ENCODE results near the gene SLC35A1. TPM values are rescaled to one million over a fixed set of nuclear protein-coding genes. Genes with fewer than 3 reads are reported as not detected.
A peak's percentile ranks its signal among the peaks of the same experiment; 100 is the strongest.

SLC35A1 gene
- total and polyA plus RNA-seq, 2 donors (not counting 1 experiment from before 2014, with no cell fraction given) = 9.1 to 15.6 TPM

DNA sequence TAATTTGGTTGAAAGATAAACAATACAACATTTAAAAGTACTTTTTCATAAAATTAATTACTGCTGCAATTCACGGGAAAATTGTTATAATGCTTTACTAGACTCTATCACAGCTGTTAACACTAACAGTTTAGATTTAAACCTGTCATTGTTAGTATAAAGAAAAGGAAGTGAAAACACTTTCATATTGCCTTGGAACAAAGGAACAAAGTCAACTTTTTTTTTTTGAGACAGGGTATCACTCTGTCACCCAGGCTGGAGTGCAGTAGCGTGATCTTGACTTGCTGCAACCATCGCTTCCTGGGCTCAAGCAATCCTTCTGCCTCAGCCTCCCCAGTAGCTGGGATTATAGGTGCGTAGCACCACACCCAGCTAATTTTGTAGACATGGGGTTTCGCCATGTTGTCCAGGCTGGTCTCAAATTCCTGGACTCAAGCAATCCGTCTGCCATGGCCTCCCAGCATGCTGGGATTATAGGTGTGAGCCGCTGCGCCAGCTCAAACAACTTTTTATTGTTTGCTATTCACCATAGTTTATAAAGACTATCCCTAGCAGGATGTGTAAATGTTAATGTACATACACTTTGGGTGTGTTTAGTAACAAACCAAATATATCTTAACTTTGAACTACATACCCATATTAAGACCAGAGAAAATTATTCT lies 22.1 kb downstream of the SLC35A1 start:
- H3K27me3 Mint-ChIP-seq = no peaks in the 10 kb centered on the region
- Histone ChIP-seq H3K9ac (ENCODE audit: low read length) (no peak overlapping the region), H3K4me2 (replicated peaks; ENCODE audit: low read depth, low read length, poor library complexity, severe bottlenecking) (peak overlapping the region; percentile 15), H4K20me1 (ENCODE audit: control insufficient read depth, insufficient read depth, low read length, poor library complexity, severe bottlenecking) (no peaks in the 10 kb centered on the region), H3K4me1 (ENCODE audit: control insufficient read depth in 2 of 2, insufficient read depth in 2 of 2, low read length in 2 of 2) (peaks cover 5 to 6% of the 10 kb centered on the region in 2 donors), H3K9me3 (ENCODE audit: control extremely low read depth in 1 of 3, control insufficient read depth in 2 of 3, insufficient read depth in 1 of 3, low read length in 2 of 3) (no peaks in the 10 kb centered on the region), H3K27ac (ENCODE audit: low read length in 2 of 2) (no peak overlapping the region), H2AFZ (ENCODE audit: insufficient read depth, low read depth, low read length, poor library complexity, severe bottlenecking) (no peak overlapping the region), H3K4me3 (ENCODE audit: control extremely low read depth in 1 of 5, extremely low read depth in 1 of 5, insufficient read depth in 1 of 5, low read depth in 2 of 5, low read length in 4 of 5) (no peak overlapping the region), H3K36me3 (replicated peaks in 1 of 2; ENCODE audit: control extremely low read depth in 1 of 2, control insufficient read depth in 1 of 2, extremely low read depth in 1 of 2, insufficient read depth in 2 of 2, low read length in 1 of 2) (peaks cover 0 to 2% of the 10 kb centered on the region in 2 experiments), H3K27me3 (replicated peaks in 1 of 4; ENCODE audit: control extremely low read depth in 1 of 4, control insufficient read depth in 3 of 4, insufficient read depth in 4 of 4, low read length in 3 of 4) (no peaks in the 10 kb centered on the region), H3K79me2 (ENCODE audit: control insufficient read depth, insufficient read depth, low read length) (no peaks in the 10 kb centered on the region)
- DNase-seq (peak; percentile 36), ATAC-seq (ENCODE audit: low read depth) (peak; percentile 90)
- TF ChIP-seq, protein P1, sequence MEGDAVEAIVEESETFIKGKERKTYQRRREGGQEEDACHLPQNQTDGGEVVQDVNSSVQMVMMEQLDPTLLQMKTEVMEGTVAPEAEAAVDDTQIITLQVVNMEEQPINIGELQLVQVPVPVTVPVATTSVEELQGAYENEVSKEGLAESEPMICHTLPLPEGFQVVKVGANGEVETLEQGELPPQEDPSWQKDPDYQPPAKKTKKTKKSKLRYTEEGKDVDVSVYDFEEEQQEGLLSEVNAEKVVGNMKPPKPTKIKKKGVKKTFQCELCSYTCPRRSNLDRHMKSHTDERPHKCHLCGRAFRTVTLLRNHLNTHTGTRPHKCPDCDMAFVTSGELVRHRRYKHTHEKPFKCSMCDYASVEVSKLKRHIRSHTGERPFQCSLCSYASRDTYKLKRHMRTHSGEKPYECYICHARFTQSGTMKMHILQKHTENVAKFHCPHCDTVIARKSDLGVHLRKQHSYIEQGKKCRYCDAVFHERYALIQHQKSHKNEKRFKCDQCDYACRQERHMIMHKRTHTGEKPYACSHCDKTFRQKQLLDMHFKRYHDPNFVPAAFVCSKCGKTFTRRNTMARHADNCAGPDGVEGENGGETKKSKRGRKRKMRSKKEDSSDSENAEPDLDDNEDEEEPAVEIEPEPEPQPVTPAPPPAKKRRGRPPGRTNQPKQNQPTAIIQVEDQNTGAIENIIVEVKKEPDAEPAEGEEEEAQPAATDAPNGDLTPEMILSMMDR (IDR thresholded peaks at IDR 0.05) = no peak
- no peak for TF ChIP-seq EZH2 (IDR thresholded peaks at IDR 0.05; ENCODE audit: borderline replicate concordance, insufficient read depth, low read depth, low read length, poor library complexity, severe bottlenecking)
- WGBS (ENCODE audit: insufficient coverage) = 47% methylated on average over 2 of the region's 8 CpGs
- H3K9me3 Mint-ChIP-seq (ENCODE audit: insufficient read depth) = no peaks in the 10 kb centered on the region
- H3K27ac Mint-ChIP-seq = peak overlapping the region; percentile 1
- intact Hi-C loops (cut with micrococcal nuclease) = no loop called here
- H3K4me1 Mint-ChIP-seq = peaks cover 15% of the 10 kb centered on the region
- ChIA-PET CTCF (interaction anchor here (0.6 to 1.2 kb wide), 3 partner anchors 25 to 886 kb away, joined by 3 to 4 read pairs (median 3); no protein-coding TSS in a partner anchor), POLR2A (interaction anchor here (0.5 to 0.7 kb wide), 4 partner anchors 9 to 1819 kb away, joined by 3 read pairs; no protein-coding TSS in a partner anchor)
- H3K4me3 Mint-ChIP-seq = peak overlapping the region; percentile 48

DNA sequence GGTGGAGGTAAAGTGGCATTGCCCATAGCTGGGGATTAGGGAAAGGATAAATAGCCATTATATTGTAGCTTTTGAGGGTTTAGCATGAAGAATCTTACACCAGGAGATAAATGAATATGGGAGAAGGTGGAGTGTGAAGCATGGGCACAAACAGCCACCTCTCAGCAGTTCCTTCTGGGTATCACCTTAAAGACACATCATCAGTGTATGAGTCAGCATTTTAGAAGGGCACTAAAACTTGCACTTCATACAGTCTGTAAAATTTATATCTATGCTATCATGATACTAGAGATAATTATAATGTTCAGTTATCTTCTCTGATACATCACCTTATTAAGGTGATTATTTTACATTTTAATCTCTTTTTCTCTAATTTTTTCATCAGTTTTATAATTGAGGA lies 25.3 kb downstream of the SLC35A1 start:
- H3K27ac Mint-ChIP-seq = no peak overlapping the region
- Histone ChIP-seq H4K20me1 (ENCODE audit: control insufficient read depth, insufficient read depth, low read length, poor library complexity, severe bottlenecking) (no peaks in the 10 kb centered on the region), H3K4me2 (replicated peaks; ENCODE audit: low read depth, low read length, poor library complexity, severe bottlenecking) (no peak overlapping the region), H3K9ac (ENCODE audit: low read length) (no peak overlapping the region), H3K27ac (ENCODE audit: low read length in 2 of 2) (no peak overlapping the region), H3K9me3 (ENCODE audit: control extremely low read depth in 1 of 3, control insufficient read depth in 2 of 3, insufficient read depth in 1 of 3, low read length in 2 of 3) (no peaks in the 10 kb centered on the region), H3K79me2 (ENCODE audit: control insufficient read depth, insufficient read depth, low read length) (no peaks in the 10 kb centered on the region), H3K27me3 (replicated peaks in 1 of 4; ENCODE audit: control extremely low read depth in 1 of 4, control insufficient read depth in 3 of 4, insufficient read depth in 4 of 4, low read length in 3 of 4) (no peaks in the 10 kb centered on the region), H3K4me3 (ENCODE audit: control extremely low read depth in 1 of 5, extremely low read depth in 1 of 5, insufficient read depth in 1 of 5, low read depth in 2 of 5, low read length in 4 of 5) (no peak overlapping the region), H2AFZ (ENCODE audit: insufficient read depth, low read depth, low read length, poor library complexity, severe bottlenecking) (no peak overlapping the region), H3K4me1 (ENCODE audit: control insufficient read depth in 2 of 2, insufficient read depth in 2 of 2, low read length in 2 of 2) (peaks cover 5 to 6% of the 10 kb centered on the region in 2 donors), H3K36me3 (replicated peaks in 1 of 2; ENCODE audit: control extremely low read depth in 1 of 2, control insufficient read depth in 1 of 2, extremely low read depth in 1 of 2, insufficient read depth in 2 of 2, low read length in 1 of 2) (peaks cover 10 to 19% of the 10 kb centered on the region in 2 experiments)
- intact Hi-C loops (cut with micrococcal nuclease) = no loop called here
- H3K4me1 Mint-ChIP-seq = peaks cover 15% of the 10 kb centered on the region
- TF ChIP-seq, protein P1 (IDR thresholded peaks at IDR 0.05) = no peak
- TF ChIP-seq EZH2 (IDR thresholded peaks at IDR 0.05; ENCODE audit: borderline replicate concordance, insufficient read depth, low read depth, low read length, poor library complexity, severe bottlenecking) = no peak
- ATAC-seq (ENCODE audit: low read depth) (no peak), DNase-seq (no peak)
- no peak overlapping the region for H3K4me3 Mint-ChIP-seq
- H3K27me3 Mint-ChIP-seq = no peaks in the 10 kb centered on the region
- no peaks in the 10 kb centered on the region for H3K9me3 Mint-ChIP-seq (ENCODE audit: insufficient read depth)
- ChIA-PET CTCF (no interaction called here), POLR2A (no interaction called here)
